Lung (tissue), 13 donors: ENCODE measurements around the gene FAM193A. TPM values are rescaled to one million over a fixed set of nuclear protein-coding genes. Genes with fewer than 3 reads are reported as not detected.
"Not testable (repeated sequence)": the region's sequence is repeated elsewhere in the genome, so short reads cannot be mapped to it uniquely, and the experiment has no call there.

Experiments used
- ATAC-seq: fragments of 200-7000 bp; cut with Tn5 transposase; one replicate; pipeline ENCODE4 v1.9.1; 2020; ENCODE audit warnings: moderate number of reproducible peaks; ENCODE audit not compliant: insufficient read depth, low FRiP score
- DNase-seq, 3 donors: peaks; one replicate each; pipeline ENCODE4 v3.0.0-alpha.2; 2013 to 2017
- H3K27ac ChIP-seq, 2 donors: one replicate each; pipeline ENCODE4 v1.5.1; 2013; ENCODE audit warnings: mild to moderate bottlenecking in 2 of 2, moderate library complexity in 2 of 2, control low read depth in 1 of 2, inconsistent platforms in 1 of 2, low read depth in 1 of 2, low read length in 1 of 2
- H3K27me3 ChIP-seq, 3 donors: one replicate each; pipeline ENCODE4 v1.5.1; 2013; ENCODE audit warnings: low read length in 2 of 3; ENCODE audit not compliant: control insufficient read depth in 3 of 3, insufficient read depth in 3 of 3
- H3K36me3 ChIP-seq, 4 donors: one replicate each; pipeline ENCODE4 v1.5.1; 2013; ENCODE audit warnings: low read length in 4 of 4, mild to moderate bottlenecking in 1 of 4, moderate library complexity in 1 of 4; ENCODE audit not compliant: control insufficient read depth in 4 of 4, insufficient read depth in 4 of 4
- H3K4me1 ChIP-seq, 5 donors: one replicate each; pipeline ENCODE4 v1.5.1; 2013; ENCODE audit warnings: low read length in 5 of 5, mild to moderate bottlenecking in 2 of 5, moderate library complexity in 1 of 5; ENCODE audit not compliant: control insufficient read depth in 5 of 5, insufficient read depth in 5 of 5
- H3K4me3 ChIP-seq: one replicate; pipeline ENCODE4 v1.5.1; 2013; ENCODE audit warnings: mild to moderate bottlenecking, control low read depth, moderate library complexity
- H3K9ac ChIP-seq, 2 donors: one replicate each; pipeline ENCODE4 v1.5.1; 2013; ENCODE audit warnings: low read length in 2 of 2, control low read depth in 1 of 2; ENCODE audit not compliant: insufficient read depth in 1 of 2
- H3K9me3 ChIP-seq, 4 donors: one replicate each; pipeline ENCODE4 v1.5.1; 2013; ENCODE audit warnings: low read length in 3 of 4, mild to moderate bottlenecking in 1 of 4, moderate library complexity in 1 of 4; ENCODE audit not compliant: control insufficient read depth in 4 of 4, insufficient read depth in 3 of 4
- WGBS, 2 donors: extraction: QIAGEN DNeasy Blood & Tissue Kit; methylation state at CpG; one replicate each; pipeline ENCODE4 v1.1.7; 2013; 5-methylcytosine and 5-hydroxymethylcytosine counted together
- polyA plus RNA-seq, 2 donors: library from polyadenylated mRNA; stranded (reverse); fragments of 200-250 nt; gene quantifications; one replicate each; pipeline ENCODE4 v1.2.1, GENCODE V29; 2013
- small RNA-seq: library from RNA; depleted of rRNA; stranded (forward); fragments of <200 nt; gene quantifications from one replicate; pipeline ENCODE3, GENCODE V24; 2014; ENCODE audit warnings: low replicate concordance
- total RNA-seq, 2 donors: library from RNA; depleted of rRNA in 1 of 2; stranded (reverse); fragments of >200 nt in 1 of 2; gene quantifications; one replicate each; pipeline ENCODE4 v1.2.1, GENCODE V29; 2014 to 2021
- TF ChIP-seq, protein P1 (sequence below): IDR thresholded peaks from 2 replicates; pipeline ENCODE4 v1.5.1; 2012; ENCODE audit warnings: mild to moderate bottlenecking; ENCODE audit errors: control extremely low read depth, extremely low read depth
- donor health status: control.
- donor health status: control.
- donor health status: Bipolar disorder and iron deficiency.
- donor health status: healthy.
- donor health status: DM: yes; HTN: yes; CAD: no.

The FAM193A gene
- total and polyA plus RNA-seq, 4 donors = 9.7 to 33.2 (median 17.5) TPM

DNA sequence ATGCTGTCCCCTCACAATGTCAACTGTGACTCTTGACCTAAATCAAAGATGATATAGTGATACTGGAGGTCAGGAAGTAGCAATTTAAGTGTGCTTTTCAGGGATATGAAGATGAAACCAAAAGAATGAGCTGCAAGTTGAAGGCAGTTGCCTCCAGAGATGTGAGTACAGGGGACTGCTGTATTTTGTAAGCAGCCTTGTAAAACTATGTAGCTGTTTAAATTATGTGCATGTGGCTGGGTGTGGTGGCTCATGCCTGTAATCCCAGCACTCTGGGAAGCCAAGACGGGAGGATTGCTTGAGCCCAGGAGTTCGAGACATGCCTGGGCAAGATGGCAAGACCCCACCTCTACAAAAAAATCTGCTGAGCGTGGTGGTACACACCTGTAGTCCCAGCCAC, 234.8 kb downstream of the FAM193A start:
- Histone ChIP-seq H3K9me3 (no peaks in the 10 kb centered on the region), H3K27ac (peak overlapping the region in 1 of 2 donors; percentile 33), H3K9ac (no peak overlapping the region), H3K27me3 (no peaks in the 10 kb centered on the region), H3K36me3 (no peaks in the 10 kb centered on the region), H3K4me1 (peaks cover 0 to 7% (median 3%) of the 10 kb centered on the region in 5 donors), H3K4me3 (no peak overlapping the region)
- no peak for DNase-seq
- TF ChIP-seq, protein P1, sequence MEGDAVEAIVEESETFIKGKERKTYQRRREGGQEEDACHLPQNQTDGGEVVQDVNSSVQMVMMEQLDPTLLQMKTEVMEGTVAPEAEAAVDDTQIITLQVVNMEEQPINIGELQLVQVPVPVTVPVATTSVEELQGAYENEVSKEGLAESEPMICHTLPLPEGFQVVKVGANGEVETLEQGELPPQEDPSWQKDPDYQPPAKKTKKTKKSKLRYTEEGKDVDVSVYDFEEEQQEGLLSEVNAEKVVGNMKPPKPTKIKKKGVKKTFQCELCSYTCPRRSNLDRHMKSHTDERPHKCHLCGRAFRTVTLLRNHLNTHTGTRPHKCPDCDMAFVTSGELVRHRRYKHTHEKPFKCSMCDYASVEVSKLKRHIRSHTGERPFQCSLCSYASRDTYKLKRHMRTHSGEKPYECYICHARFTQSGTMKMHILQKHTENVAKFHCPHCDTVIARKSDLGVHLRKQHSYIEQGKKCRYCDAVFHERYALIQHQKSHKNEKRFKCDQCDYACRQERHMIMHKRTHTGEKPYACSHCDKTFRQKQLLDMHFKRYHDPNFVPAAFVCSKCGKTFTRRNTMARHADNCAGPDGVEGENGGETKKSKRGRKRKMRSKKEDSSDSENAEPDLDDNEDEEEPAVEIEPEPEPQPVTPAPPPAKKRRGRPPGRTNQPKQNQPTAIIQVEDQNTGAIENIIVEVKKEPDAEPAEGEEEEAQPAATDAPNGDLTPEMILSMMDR = no peak
- WGBS, 2 donors = 92 to 93% methylated on average over 3 of the region's 3 CpGs
- no peak for ATAC-seq

DNA sequence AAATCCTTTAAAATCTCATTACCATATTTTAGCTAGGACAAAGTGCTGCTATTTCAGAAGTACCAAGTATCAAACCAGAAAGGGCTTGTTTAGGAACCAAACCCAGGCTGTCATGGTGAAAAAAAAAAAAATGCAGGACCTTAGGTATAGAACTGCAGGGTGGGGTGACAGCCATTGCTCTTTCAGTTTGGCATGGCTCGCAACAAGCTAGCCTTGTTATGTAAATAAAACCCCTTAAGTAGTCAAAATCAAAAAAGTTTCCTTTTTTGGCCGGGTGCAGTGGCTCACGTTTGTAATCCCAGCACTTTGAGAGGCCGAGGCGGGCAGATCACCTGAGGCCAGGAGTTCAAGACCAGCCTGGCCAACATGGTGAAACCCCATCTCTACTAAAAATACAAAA, 244.2 kb downstream of the FAM193A start:
- H3K27ac ChIP-seq, H3K9me3 ChIP-seq, DNase-seq, H3K4me1 ChIP-seq, ATAC-seq, H3K9ac ChIP-seq, H3K4me3 ChIP-seq, H3K36me3 ChIP-seq, H3K27me3 ChIP-seq: not testable (repeated sequence)
- WGBS, 2 donors = 91 to 92% methylated on average over 5 of the region's 5 CpGs

- H3K36me3 ChIP-seq = no peaks in the 10 kb centered on the region
- no peak overlapping the region for H3K9ac ChIP-seq
- WGBS, 2 donors = 94 to 98% methylated on average over 10 of the region's 10 CpGs
- no peak for ATAC-seq
- H3K4me1 ChIP-seq = peaks cover 0 to 3% (median 0%) of the 10 kb centered on the region in 5 donors
- no peaks in the 10 kb centered on the region for H3K27me3 ChIP-seq
- no peaks in the 10 kb centered on the region for H3K9me3 ChIP-seq
- H3K27ac ChIP-seq = no peak overlapping the region
- TF ChIP-seq, protein P1 = no peak
- no peak for DNase-seq
- no peak overlapping the region for H3K4me3 ChIP-seq
Measured at GRCh38 chr4:2781911-2782310, 245.5 kb downstream of the FAM193A start.

Small RNA genes lying within 50 kb of the gene (small RNA-seq; reads per million reads assigned to genes)
- gene CR545473.1 (not detected), gene RF00019 (not detected)

Other genes with a start within 250 kb of the FAM193A start
- 10 to 100 TPM in 1 of 2 donors, 1 to 10 TPM in 1; 8.3 to 10.3 TPM for gene ZFYVE28, start 118.0 kb upstream of the FAM193A start, total RNA-seq
- gene ZFYVE28, start 118.0 kb upstream of the FAM193A start, polyA plus RNA-seq = 1 to 10 TPM; 6.8 to 6.9 TPM
- 10 to 100 TPM in 1 of 2 donors, 1 to 10 TPM in 1; 2.6 to 12.1 TPM for gene CFAP99, start 117.7 kb upstream of the FAM193A start, total RNA-seq
- 1 to 10 TPM; 2.1 TPM for gene CFAP99, start 117.7 kb upstream of the FAM193A start, polyA plus RNA-seq
- 10 to 100 TPM; 49.2 to 54.7 TPM for gene RNF4, start 67.5 kb upstream of the FAM193A start, total RNA-seq
- 10 to 100 TPM; 14.8 to 33.0 TPM for gene RNF4, start 67.5 kb upstream of the FAM193A start, polyA plus RNA-seq
- 10 to 100 TPM; 30.6 to 46.3 TPM for gene TNIP2, start 219.7 kb downstream of the FAM193A start, total RNA-seq
- gene TNIP2, start 219.7 kb downstream of the FAM193A start, polyA plus RNA-seq = 10 to 100 TPM; 41.2 to 82.8 TPM